DMS 273 (cell line): ENCODE measurements around the gene CCDC85B.

ENCODE experiments used
- DNase-seq: peaks from one replicate; lab custom pipeline; 2025; ENCODE audit not compliant: unreplicated experiment; lab: John Stamatoyannopoulos, UW

The CCDC85B gene

DNA sequence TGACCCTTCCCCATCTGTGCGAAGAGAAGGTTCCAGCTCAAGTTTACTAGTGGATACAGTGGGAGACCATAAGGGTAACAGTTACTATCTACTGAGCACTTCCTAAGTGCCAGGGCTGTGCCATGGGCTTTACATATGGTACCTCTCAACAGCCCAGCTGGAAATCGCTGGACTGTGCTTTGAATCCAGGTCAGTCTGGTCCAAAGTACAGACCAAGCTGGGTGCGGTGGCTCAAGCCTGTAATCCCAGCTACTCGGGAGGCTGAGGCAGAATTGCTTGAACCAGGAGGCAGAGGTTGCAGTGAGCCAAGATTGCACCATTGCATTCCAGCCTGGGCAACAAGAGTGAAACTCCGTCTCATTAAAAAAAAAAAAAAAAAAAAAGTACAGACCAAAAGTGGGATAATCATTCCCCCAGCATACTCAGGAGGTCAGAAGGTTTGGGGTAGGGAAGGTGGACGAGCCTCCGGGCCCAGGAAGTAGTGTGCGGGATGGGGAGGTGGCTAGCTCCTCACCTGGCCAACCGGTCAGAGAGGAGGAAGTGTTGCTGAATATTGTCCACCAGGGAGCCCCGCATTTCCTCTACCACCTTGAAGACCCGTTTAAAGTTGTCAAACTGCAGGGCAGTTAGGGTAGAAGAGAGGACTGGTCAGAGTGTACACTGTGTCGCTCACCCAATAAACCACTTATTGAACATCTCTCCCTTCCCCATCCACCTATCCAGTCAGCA lies 4.5 kb upstream of the CCDC85B start:
- no peak for DNase-seq

DNA sequence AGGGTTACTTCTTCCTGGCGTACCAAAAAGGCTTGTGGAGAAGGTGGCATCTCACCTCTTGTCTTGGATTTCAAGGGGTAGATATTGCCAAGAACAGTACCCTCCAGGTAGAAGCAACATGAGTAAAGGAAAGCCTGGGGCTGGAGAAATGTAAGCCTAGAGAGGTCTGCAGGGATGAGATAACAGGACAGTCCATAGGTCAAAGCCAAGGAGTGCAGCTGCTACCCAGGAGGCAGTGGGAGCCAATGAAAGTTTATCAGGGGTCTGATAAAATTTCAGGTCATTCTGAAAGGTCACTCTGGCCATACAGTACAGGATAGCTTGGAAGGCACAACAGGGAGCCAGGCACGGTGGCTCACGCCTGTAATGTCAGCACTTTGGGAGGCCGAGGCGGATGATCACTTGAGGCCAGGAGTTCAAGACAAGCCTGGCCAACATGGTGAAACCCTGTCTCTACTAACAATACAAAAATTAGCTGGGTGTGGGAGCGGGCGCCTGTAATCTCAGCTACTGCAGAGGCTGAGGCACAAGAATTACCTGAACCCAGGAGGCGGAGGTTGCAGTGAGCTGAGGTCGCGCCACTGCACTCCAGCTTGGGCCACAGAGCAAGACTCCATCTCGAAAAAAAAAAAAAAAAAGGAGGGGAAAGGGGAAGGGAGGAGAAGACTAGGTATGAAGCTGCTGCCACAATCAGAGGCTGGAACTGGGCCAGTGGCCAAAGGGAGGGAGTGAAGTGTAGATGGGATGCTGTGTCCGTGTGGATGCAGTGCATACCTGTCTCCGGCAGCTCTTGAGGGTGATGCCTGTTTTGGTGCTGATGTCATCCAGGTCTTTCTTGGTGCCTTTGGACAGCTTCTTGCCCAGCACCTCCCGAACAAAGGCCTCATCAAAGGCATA lies 3.4 kb upstream of the CCDC85B start:
- no peak for DNase-seq

DNA sequence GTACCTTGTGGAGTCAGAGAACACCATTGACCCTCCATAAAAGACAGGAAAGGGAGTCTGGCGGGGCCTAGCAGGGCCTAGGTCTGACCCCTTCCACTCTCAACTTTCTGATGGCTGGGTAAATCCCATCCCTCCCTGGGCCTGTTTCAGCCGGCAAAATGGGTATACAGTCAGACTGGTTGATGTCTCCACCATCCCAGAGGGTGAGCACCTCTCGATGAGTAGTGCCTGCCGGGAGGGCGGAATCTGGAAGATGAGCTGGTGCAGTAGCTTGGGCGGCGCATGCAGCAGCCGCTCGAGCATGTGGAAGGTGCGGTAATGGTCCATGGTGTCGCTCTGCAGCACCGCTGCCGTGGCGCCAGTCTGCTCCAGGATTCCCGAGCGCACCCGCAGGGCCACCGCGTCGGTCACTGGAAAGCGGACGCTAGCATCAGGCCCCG lies 2.7 kb upstream of the CCDC85B start:
- DNase-seq, result peak; percentile 79

DNA sequence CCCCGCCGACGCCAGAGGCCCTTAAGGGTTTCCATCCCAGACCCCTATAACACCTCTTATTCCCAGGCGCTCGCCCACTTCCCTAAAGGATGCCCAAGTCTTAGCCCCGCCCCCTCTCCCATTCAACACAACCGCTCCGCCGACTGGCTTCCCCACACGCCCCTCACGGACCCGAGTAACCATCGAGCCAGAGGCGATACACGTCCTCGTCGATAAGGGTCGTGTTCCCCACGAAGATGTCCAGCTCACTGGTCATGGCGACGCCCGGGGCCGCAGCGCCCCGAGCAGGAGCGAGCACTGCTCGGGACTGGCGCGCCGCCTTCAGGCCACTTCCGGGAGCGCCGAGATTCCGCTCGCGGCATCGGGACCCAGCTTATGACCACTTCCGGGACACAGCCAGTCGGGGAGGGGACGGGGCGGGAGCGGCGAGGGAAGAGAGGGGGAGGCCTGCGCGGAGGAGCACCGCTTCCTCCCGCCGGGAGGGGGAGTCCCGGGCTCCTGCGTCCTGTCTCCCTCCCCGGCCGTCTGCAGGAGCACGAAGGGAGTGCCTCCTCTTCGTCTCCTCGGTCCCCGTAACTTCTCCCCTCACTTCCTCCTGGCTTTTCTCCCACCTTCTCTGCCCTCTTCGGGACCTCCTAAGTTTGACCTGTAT lies 2.2 kb upstream of the CCDC85B start, which contains the start of gene FIBP:
TSS of gene FIBP (minus strand) at position 309 of the 652 bp plus-strand sequence. CDS start at position 256, 53 bp downstream.
- DNase-seq, result peak; percentile 97

GRCh38 chr11:65891219-65892136 lies 1.0 kb downstream of the CCDC85B start:
- DNase-seq, result peak; percentile 64

GRCh38 chr11:65892137-65892540 lies 1.7 kb downstream of the CCDC85B start:
- DNase-seq, result peak; percentile 47

DNA sequence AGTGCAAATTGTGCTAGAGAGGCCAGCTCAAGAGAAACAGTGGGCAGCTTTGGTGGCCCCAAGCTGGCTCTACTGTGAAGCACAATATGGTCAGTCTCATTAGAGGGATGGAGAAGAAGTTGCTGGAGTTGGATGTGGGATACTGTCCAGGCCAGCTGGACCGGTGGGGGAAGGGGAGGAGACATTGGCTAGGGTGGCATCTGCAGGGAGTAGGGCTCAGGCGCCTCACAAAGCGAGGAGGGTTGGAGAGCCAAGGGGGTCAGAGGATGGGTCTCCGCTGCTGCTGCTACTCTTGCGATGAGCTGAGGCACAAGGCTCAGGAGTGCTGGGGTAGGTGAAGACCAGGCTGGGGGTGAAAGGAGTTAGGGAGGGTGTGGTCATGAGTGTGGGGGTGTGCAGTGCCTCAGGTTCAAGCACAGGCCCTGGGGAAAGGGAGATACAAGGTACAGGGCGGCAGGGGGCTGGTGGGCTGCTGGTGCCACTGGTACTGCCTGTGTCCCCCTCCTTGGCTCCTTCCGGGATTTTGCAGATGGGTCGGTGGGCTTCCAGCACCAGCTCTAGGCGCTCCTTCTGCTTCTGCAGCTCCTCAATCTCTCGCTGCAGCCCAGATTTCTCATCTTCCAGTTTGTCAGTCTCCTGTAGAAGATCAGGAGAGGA lies 2.3 kb downstream of the CCDC85B start:
- peak; percentile 40 for DNase-seq

GRCh38 chr11:65894034-65894591 lies 3.6 kb downstream of the CCDC85B start:
- no peak for DNase-seq

GRCh38 chr11:65895482-65895981 lies 5.1 kb downstream of the CCDC85B start:
- no peak for DNase-seq

DNA sequence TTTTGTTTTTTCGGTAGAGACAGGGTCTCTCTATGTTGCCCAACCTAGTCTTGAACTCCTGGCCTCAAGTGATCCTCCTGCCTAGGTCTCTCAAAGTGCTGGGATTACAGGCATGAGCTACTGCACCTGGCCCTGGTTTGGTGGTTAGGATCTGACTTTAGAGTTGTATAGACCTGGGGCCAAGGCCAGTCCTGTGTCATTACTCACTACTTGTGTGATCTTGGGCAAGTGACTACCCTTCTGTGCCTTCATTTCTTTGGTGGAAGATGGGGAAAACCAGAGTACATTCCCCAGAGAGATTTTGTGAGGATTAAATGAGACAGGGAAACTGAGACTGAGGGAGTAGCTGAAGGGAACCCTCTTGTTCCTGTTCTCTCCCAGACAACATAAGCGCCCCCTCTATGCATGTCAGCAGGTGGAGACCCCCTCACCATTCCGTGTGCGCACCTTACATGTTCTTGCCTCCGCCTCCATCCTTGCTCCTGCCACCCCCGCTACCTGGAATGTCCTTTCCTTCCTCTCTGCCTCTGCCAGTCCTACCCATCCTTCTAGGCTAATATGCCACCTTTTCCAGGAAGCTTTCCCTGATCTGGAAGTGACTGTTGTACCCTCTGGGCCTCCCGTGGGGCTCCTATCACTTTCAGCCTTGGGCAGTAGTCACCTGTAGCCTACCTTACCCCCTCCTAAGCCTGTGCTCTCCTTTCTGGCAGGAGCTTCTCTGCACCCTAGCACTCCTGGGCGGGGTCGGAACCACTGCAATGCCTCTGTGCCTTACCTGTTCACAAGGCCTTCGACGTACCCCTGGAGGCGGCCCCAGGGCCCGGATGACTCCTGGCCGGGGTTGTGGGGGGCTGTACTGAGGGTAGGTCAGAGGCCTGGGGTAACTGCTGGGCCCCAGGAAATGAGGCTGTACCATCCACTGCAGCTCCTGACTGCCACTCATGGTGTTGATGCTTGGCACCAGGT lies 5.8 kb downstream of the CCDC85B start:
- no peak for DNase-seq

DNA sequence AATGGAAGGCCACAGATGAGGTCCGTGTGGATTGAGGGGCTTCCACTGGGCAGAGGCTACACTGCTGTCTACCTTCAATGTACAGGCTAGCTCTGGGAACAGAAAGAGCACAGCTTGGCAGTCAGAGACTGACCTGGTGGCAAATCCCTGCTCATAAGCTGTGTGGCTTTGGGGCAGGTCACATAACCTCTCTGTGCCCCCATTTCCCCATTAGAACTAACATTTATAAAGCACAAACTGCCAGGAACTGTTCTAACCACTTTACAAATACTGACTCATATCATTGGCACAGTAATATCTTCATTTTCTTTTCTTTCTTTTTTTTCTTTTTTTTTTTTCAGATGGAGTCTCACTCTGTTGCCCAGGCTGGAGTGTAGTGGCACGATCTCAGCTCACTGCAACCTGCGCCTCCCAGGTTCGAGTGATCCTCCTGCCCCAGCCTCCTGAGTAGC lies 6.6 kb downstream of the CCDC85B start:
- no peak for DNase-seq

DNA sequence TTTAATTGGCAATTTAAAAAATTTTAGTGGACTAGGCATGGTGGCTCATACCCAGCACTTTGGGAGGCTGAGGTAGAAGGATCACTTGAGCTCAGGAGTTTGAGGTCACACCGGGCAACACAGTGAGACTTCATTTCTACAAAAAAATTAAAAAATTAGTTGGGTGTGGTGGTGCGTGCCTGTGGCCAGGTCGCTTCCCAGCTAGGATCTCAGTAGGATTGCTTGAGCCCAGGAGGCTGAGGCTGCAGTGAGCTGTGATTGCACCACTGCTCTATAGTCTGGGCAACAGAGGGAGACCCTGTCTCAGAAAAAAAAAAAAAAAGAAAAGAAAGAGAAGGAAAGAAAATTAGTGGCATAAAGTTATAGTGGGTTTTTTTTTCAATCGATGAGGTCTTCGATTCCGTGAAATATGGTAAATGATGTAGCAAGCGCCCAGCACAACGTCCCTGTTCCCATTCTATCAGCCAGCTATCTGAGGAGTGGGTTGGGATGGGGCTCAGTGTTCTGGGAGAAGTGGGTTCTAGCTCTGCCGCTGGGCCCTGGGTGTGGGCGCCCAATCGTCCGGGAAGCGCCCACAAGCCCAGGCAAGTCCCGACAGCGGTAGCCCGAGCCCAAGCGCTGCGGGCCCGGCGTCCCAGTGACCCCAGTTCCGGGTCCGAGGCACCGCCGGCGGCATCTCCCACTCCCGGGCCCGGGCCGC lies 8.3 kb downstream of the CCDC85B start:
- DNase-seq, result no peak

DNA sequence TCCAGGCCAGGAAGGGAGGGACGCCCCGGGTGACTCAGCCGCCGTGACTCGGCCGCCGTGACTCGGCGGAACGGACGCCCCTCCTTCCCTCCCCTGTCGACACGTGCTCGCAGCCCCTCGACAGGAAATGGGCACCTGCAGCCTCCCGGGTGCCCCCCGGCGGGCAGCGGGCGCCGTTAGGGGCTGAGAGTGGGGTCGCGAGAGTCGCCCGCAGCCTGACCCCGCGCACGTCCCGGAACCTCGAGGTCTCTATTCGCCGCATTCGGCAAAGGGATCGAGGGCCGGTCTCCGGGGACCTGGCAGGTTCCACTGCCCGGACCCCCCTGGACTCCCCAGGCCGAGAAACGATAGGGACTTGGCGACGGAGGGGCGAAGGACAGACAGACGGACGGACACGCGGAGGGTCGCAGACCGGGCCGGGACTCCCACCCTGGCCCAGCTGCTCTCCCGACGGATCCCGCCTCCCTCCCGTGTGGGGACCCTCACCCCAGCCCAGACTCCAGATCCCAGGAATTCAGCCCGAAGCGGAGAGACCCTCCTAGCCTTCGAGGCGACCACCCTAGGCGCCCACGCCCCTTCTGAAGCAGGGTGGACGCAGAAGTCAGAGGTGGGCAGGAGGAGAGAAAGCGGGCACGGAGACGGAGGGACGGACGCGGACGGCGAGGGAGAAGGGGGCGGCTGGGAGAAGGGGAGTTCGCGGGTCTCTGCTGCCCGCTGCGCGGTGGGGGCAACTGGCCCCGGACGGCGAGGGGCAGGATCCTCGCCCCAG lies 9.1 kb downstream of the CCDC85B start:
- peak; percentile 30 for DNase-seq

DNA sequence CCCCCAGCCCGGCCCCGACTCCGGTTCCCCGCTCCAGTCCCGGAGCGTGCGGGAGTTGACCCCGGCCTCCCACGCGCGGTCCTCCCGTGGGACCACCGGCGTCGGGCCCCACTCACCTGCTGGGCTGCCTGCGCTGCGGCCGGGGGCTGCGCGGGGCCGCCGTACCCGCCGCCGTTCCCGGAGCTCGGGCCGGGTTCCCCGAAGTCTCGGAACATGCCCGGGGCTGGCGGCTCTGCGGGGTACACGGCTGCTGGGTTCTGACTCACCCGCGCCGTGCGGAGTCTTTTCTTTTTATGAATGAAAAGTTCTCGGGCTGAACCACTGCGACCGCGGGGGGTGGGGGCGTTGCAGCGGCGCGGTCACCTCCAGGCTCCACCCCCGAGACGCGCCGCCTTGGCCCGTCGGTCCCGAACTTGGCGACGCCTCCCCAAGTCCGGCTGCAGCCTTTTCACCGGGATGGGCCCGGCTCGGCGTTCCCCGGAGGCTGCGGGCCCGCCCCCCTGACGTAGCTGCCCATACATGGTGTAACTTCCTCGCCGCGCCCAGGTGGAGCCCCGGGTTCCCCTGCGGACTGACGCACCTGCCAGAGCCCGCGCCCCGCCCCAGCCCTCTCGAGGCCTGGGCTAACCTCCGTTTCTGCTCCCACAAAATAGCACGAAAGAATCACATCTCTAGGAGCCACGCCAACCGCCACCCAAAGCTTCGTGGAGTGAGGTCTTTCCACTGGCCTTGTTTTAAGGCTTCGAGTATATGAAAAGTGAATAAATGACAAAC lies 9.8 kb downstream of the CCDC85B start, which contains the start of gene FOSL1:
TSS of gene FOSL1 (minus strand) at position 264 of the 774 bp plus-strand sequence. CDS start at position 215, 49 bp downstream.
- DNase-seq, result peak; percentile 75

DNA sequence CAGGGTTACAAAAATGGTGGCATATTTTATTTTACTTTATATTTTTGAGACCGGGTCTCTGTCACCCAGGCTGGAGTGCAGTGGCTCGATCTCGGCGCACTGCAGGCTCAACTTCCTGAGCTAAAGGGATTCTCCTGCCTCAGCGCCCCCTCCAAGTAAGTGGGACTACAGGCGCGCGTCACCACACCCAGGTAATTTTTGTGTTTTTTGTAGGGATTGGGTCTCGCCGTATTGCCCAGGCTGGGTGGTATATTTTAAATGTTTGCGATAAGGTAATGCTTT lies 10.4 kb downstream of the CCDC85B start:
- no peak for DNase-seq

- no peak for DNase-seq
Measured at GRCh38 chr11:65903068-65903481, 12.6 kb downstream of the CCDC85B start.
